Ovary (tissue), 3 donors: ENCODE results near the gene LCE3B.

Experiments
- POLR2A ChIP-seq: fragments of 450-650 bp; IDR thresholded peaks from one replicate; pipeline ENCODE4 v1.6.1; 2017; ENCODE audit warnings: antibody characterized with exemption, mild to moderate bottlenecking, moderate library complexity
- TF ChIP-seq, protein P1 (sequence below), 3 donors: fragments of 450-650 bp in 2 of 3; fragments of 200-600 bp in 1 of 3; IDR thresholded peaks; one replicate each; pipeline versions ENCODE4 v1.5.1 to v1.8.0; 2016 to 2022; ENCODE audit warnings: antibody characterized with exemption in 3 of 3, mild to moderate bottlenecking in 1 of 3
- donor health status: DM: no; HTN: no; CAD: no.

DNA sequence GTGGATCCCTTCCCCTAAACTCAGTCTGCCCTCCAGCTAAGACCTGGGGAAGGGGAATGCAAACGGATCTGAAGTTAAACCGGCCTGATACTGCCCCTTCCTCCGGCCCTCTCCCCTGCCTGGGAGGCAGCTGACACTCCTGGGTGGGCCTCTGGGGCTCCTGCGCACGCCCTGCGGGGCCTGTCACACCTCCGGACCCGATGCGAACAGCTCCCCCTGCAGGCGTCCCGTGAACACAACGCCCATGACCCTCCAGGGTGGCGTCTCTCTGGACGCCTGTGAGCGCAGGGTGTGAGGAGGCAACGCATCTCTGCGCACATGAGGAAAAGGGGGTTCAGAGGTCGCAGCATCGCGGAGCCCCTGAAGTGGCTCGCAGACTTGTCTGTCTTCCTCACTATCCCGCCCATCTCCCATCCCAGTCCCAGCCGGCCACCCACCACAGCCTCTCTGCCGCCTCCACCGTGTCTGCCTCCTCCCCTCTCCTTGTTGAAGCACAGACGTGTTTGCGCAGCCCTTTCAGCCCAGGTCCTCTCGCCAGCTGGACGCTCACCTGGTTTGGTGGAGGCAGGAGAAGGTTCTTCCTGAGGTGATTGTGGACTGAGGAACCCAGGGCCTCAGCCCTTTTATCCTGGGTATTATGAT, 9.7 kb downstream of the LCE3B start:
- TF ChIP-seq, protein P1, sequence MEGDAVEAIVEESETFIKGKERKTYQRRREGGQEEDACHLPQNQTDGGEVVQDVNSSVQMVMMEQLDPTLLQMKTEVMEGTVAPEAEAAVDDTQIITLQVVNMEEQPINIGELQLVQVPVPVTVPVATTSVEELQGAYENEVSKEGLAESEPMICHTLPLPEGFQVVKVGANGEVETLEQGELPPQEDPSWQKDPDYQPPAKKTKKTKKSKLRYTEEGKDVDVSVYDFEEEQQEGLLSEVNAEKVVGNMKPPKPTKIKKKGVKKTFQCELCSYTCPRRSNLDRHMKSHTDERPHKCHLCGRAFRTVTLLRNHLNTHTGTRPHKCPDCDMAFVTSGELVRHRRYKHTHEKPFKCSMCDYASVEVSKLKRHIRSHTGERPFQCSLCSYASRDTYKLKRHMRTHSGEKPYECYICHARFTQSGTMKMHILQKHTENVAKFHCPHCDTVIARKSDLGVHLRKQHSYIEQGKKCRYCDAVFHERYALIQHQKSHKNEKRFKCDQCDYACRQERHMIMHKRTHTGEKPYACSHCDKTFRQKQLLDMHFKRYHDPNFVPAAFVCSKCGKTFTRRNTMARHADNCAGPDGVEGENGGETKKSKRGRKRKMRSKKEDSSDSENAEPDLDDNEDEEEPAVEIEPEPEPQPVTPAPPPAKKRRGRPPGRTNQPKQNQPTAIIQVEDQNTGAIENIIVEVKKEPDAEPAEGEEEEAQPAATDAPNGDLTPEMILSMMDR (IDR thresholded peaks at IDR 0.05): no peak
- no peak for TF ChIP-seq POLR2A
